ENCODE measurements around the gene ACTN1.

ACTN1 gene

GRCh38 chr14:68908803-68909202, 70.3 kb downstream of the ACTN1 start:
- DNase-seq = peak; percentile 72 to 81 (median 78)

GRCh38 chr14:68908201-68908600, 70.9 kb downstream of the ACTN1 start:
- no peak for DNase-seq

- no peak for DNase-seq
Measured at GRCh38 chr14:68906439-68906838, 72.7 kb downstream of the ACTN1 start.

GRCh38 chr14:68905107-68905895, 73.8 kb downstream of the ACTN1 start:
- DNase-seq = no peak

- no peak for DNase-seq
Measured at GRCh38 chr14:68902357-68902756, 76.7 kb downstream of the ACTN1 start.

GRCh38 chr14:68899033-68899603, 80.0 kb downstream of the ACTN1 start:
- DNase-seq = no peak

GRCh38 chr14:68898248-68899032, 80.7 kb downstream of the ACTN1 start:
- DNase-seq = no peak

GRCh38 chr14:68897559-68898155, 81.4 kb downstream of the ACTN1 start:
- DNase-seq = peak; percentile 40 to 59 (median 44)

- peak in 1 of 3 donors; percentile 28 for DNase-seq
Measured at GRCh38 chr14:68896132-68896531, 83.0 kb downstream of the ACTN1 start.

GRCh38 chr14:68894802-68895703, 84.0 kb downstream of the ACTN1 start:
- DNase-seq = peak; percentile 72 to 80 (median 79)

GRCh38 chr14:68894123-68894522, 85.0 kb downstream of the ACTN1 start:
- DNase-seq = no peak

- DNase-seq = no peak
Measured at GRCh38 chr14:68893566-68893965, 85.5 kb downstream of the ACTN1 start.

- no peak for DNase-seq
Measured at GRCh38 chr14:68892961-68893360, 86.1 kb downstream of the ACTN1 start.

- no peak for DNase-seq
Measured at GRCh38 chr14:68891851-68892660, 87.0 kb downstream of the ACTN1 start.

GRCh38 chr14:68890173-68890931, 88.8 kb downstream of the ACTN1 start:
- no peak for DNase-seq

GRCh38 chr14:68888883-68889282, 90.2 kb downstream of the ACTN1 start:
- no peak for DNase-seq

- no peak for DNase-seq
Measured at GRCh38 chr14:68888025-68888850, 90.9 kb downstream of the ACTN1 start.

GRCh38 chr14:68886109-68886434, 93.0 kb downstream of the ACTN1 start:
- no peak for DNase-seq

GRCh38 chr14:68885226-68886108, 93.6 kb downstream of the ACTN1 start:
- no peak for DNase-seq
